SK-N-SH (cell line): ENCODE data around the gene HOMER3. TPM values are rescaled to one million over a fixed set of nuclear protein-coding genes. Genes with fewer than 3 reads are reported as not detected.

Source experiments
- CTCF ChIA-PET: fragments of 300-600, 350-600 bp; formaldehyde crosslinking; extraction: SDS; loops from one replicate; lab custom pipeline; 2021; lab: Yijun Ruan, JAX
- POLR2A ChIA-PET: fragments of 350-600 bp; sonication (Branson Sonifier 250); formaldehyde crosslinking; extraction: SDS; loops from one replicate; lab custom pipeline; 2020; ENCODE audit warnings: antibody characterized with exemption, inconsistent platforms; lab: Yijun Ruan, JAX
- DNase-seq: peaks from one replicate; pipeline ENCODE4 v3.0.0; 2012
- H2AFZ ChIP-seq: fragments of 200-600 bp; sonication (generic); 2 replicates; pipeline ENCODE4 v1.8.1; 2016; ENCODE audit warnings: antibody characterized with exemption, mild to moderate bottlenecking, low read depth
- H3F3A ChIP-seq: fragments of 200-600 bp; sonication (generic); replicated peaks from 2 replicates; pipeline ENCODE3; 2016; ENCODE audit warnings: antibody characterized with exemption, mild to moderate bottlenecking; ENCODE audit not compliant: insufficient read depth
- H3K27ac ChIP-seq, 2 experiments: fragments of 200-500 bp in 1 of 2; fragments of 200-600 bp in 1 of 2; sonication (Bioruptor generic) in 1 of 2; sonication (generic), shearing (Covaris generic) in 1 of 2; 2 replicates each; pipeline versions ENCODE4 v1.5.1 to v1.6.1; 2014 to 2016; ENCODE audit warnings: low read depth in 2 of 2, inconsistent platforms in 1 of 2, low read length in 1 of 2, mild to moderate bottlenecking in 1 of 2, mixed read lengths in 1 of 2
- H3K27me3 ChIP-seq: fragments of 200-600 bp; sonication (generic), shearing (Covaris generic); 2 replicates; pipeline ENCODE4 v1.6.1; 2016; ENCODE audit warnings: mixed run types; ENCODE audit not compliant: insufficient read depth
- H3K36me3 ChIP-seq, 2 experiments: fragments of 200-500 bp in 1 of 2; fragments of 200-600 bp in 1 of 2; sonication (Bioruptor generic) in 1 of 2; sonication (generic) in 1 of 2; replicated peaks in 1 of 2; 2 replicates each; pipeline versions ENCODE3 to v1.5.1; 2014 to 2016; ENCODE audit warnings: low read length in 1 of 2, mild to moderate bottlenecking in 1 of 2; ENCODE audit not compliant: insufficient read depth in 2 of 2, control insufficient read depth in 1 of 2
- H3K4me1 ChIP-seq, 2 experiments: fragments of 200-500 bp in 1 of 2; fragments of 200-600 bp in 1 of 2; sonication (Bioruptor generic) in 1 of 2; sonication (generic), shearing (Covaris generic) in 1 of 2; 2 replicates each; pipeline versions ENCODE4 v1.5.1 to v1.6.1; 2014 to 2016; ENCODE audit warnings: low read depth in 1 of 2, low read length in 1 of 2, mixed run types in 1 of 2; ENCODE audit not compliant: insufficient read depth in 2 of 2, control insufficient read depth in 1 of 2
- H3K4me2 ChIP-seq: fragments of 200-600 bp; sonication (generic), shearing (Covaris generic); 2 replicates; pipeline ENCODE4 v1.6.1; 2017; ENCODE audit warnings: mixed run types
- H3K4me3 ChIP-seq, 2 experiments: fragments of 200-500 bp in 1 of 2; fragments of 200-600 bp in 1 of 2; sonication (Bioruptor generic) in 1 of 2; sonication (generic), shearing (Covaris generic) in 1 of 2; 2 replicates each; pipeline versions ENCODE4 v1.5.1 to v1.8.1; 2014 to 2016; ENCODE audit warnings: low read depth in 2 of 2, inconsistent platforms in 1 of 2, low read length in 1 of 2, mild to moderate bottlenecking in 1 of 2, mixed read lengths in 1 of 2, moderate library complexity in 1 of 2
- H3K79me2 ChIP-seq: fragments of 200-600 bp; sonication (generic); 2 replicates; pipeline ENCODE4 v1.8.1; 2017; ENCODE audit warnings: mild to moderate bottlenecking; ENCODE audit not compliant: insufficient read depth
- H3K9ac ChIP-seq: fragments of 200-600 bp; sonication (generic); 2 replicates; pipeline ENCODE4 v1.6.1; 2017; ENCODE audit warnings: mixed run types
- H3K9me2 ChIP-seq: fragments of 200-600 bp; sonication (generic); 2 replicates; pipeline ENCODE4 v1.6.1; 2017; ENCODE audit warnings: mixed run types
- H3K9me3 ChIP-seq: fragments of 200-600 bp; sonication (generic); 2 replicates; pipeline ENCODE4 v1.6.1; 2017; ENCODE audit warnings: mixed run types, mild to moderate bottlenecking, moderate library complexity
- H4K20me1 ChIP-seq: fragments of 200-600 bp; sonication (generic); 2 replicates; pipeline ENCODE4 v1.6.1; 2017; ENCODE audit warnings: mild to moderate bottlenecking, mixed run types; ENCODE audit not compliant: insufficient read depth
- CHD2 ChIP-seq: fragments of 150-350 bp; IDR thresholded peaks from 2 replicates; pipeline ENCODE4 v1.6.1; 2018; ENCODE audit warnings: low read length; ENCODE audit not compliant: partially characterized antibody
- EP300 ChIP-seq, 2 experiments: IDR thresholded peaks; 2 replicates each; pipeline versions ENCODE4 v1.4.0 to v1.6.1; 2012; ENCODE audit warnings: borderline replicate concordance in 1 of 2, low read depth in 1 of 2, low read length in 1 of 2
- FOSL2 ChIP-seq: IDR thresholded peaks from 2 replicates; pipeline ENCODE4 v1.4.0; 2012; ENCODE audit warnings: low read depth, mild to moderate bottlenecking, moderate library complexity, borderline replicate concordance
- FOXM1 ChIP-seq: IDR thresholded peaks from 2 replicates; pipeline ENCODE4 v1.4.0; 2012; ENCODE audit warnings: low read depth, mild to moderate bottlenecking
- JUND ChIP-seq: IDR thresholded peaks from 2 replicates; pipeline ENCODE4 v1.4.0; 2012
- MEF2A ChIP-seq: IDR thresholded peaks from 2 replicates; pipeline ENCODE4 v1.4.0; 2012; ENCODE audit warnings: low read depth, borderline replicate concordance
- NFIC ChIP-seq: IDR thresholded peaks from 2 replicates; pipeline ENCODE4 v1.4.0; 2012; ENCODE audit warnings: borderline replicate concordance
- NRF1 ChIP-seq: IDR thresholded peaks from 2 replicates; pipeline ENCODE4 v1.6.1; 2012; ENCODE audit warnings: low read depth, mild to moderate bottlenecking, low read length
- RCOR1 ChIP-seq: fragments of 150-350 bp; IDR thresholded peaks from 2 replicates; pipeline ENCODE4 v1.6.1; 2017; ENCODE audit warnings: antibody characterized with exemption, low read length
- RFX5 ChIP-seq: IDR thresholded peaks from 2 replicates; pipeline ENCODE4 v1.6.1; 2012; ENCODE audit warnings: mild to moderate bottlenecking, improper control_type of control experiment, low read length
- RXRA ChIP-seq: IDR thresholded peaks from 2 replicates; pipeline ENCODE4 v1.4.0; 2012; ENCODE audit warnings: low read depth, mild to moderate bottlenecking, borderline replicate concordance
- SIN3A ChIP-seq: IDR thresholded peaks from 2 replicates; pipeline ENCODE4 v1.6.1; 2012; ENCODE audit warnings: low read depth, mild to moderate bottlenecking, low read length, moderate library complexity, borderline replicate concordance
- TAF1 ChIP-seq: IDR thresholded peaks from 2 replicates; pipeline ENCODE4 v1.6.1; 2012; ENCODE audit warnings: low read depth, mild to moderate bottlenecking, low read length, moderate library complexity, borderline replicate concordance
- TCF12 ChIP-seq: IDR thresholded peaks from 2 replicates; pipeline ENCODE4 v1.4.0; 2012
- WGBS: methylation state at CpG from one replicate; pipeline ENCODE4 v1.1.6; 2017; ENCODE audit warnings: low lambda C conversion rate; 5-methylcytosine and 5-hydroxymethylcytosine counted together
- polyA plus RNA-seq, 3 experiments: library from polyadenylated mRNA; depleted of rRNA; stranded (reverse); fragments of >200 nt; gene quantifications; 2 replicates each; pipeline ENCODE4 v1.2.3, GENCODE V29; 2012
- TF ChIP-seq, protein P1 (sequence below): fragments of 150-350 bp; IDR thresholded peaks from 2 replicates; pipeline ENCODE4 v1.6.1; 2016; ENCODE audit warnings: mild to moderate bottlenecking, low read depth, low read length
- TF ChIP-seq, protein P2 (sequence below): IDR thresholded peaks from 2 replicates; pipeline ENCODE4 v1.4.0; 2012; ENCODE audit warnings: low read depth, borderline replicate concordance
- TF ChIP-seq, protein P3 (sequence below): fragments of 200-600 bp; sonication (generic); IDR thresholded peaks from 2 replicates; pipeline ENCODE4 v1.6.1; 2017; ENCODE audit warnings: antibody characterized with exemption, mild to moderate bottlenecking, moderate library complexity

The HOMER3 gene
- polyA plus RNA-seq, 1 of the 3 experiments (the other 2 are of a cell fraction) = 83.0 TPM

DNA sequence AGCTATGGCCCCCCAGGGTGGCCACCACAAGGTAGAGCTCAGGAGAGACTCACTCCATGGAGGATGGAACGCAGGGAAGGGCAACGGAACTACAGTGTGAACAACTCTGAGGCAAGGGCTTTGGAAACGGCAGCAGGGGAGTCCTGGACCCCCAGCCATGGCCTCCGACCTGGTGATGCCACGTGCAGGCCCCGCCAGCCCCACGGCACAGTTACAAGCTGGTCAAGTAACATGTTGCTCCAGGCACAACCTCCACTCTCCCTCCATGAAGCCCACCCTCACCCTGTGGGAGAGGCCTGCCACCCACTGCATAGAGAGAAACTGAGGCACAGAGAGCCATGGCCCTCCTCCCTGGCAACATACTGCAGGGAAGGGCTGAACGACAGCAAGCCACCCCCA, 36.0 kb downstream of the HOMER3 start:
- TF ChIP-seq, protein P1, sequence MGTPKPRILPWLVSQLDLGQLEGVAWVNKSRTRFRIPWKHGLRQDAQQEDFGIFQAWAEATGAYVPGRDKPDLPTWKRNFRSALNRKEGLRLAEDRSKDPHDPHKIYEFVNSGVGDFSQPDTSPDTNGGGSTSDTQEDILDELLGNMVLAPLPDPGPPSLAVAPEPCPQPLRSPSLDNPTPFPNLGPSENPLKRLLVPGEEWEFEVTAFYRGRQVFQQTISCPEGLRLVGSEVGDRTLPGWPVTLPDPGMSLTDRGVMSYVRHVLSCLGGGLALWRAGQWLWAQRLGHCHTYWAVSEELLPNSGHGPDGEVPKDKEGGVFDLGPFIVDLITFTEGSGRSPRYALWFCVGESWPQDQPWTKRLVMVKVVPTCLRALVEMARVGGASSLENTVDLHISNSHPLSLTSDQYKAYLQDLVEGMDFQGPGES = no peak
- TF ChIP-seq NFIC (no peak), NRF1 (no peak), TAF1 (no peak), EP300 (IDR thresholded peaks at IDR 0.05; ENCODE audit: borderline replicate concordance in 1 of 2, low read depth in 1 of 2, low read length in 1 of 2) (no peak), RXRA (no peak), FOSL2 (no peak), JUND (no peak), RCOR1 (no peak), MEF2A (no peak), CHD2 (no peak), FOXM1 (no peak), SIN3A (no peak), TCF12 (no peak), RFX5 (no peak)
- TF ChIP-seq, protein P2, sequence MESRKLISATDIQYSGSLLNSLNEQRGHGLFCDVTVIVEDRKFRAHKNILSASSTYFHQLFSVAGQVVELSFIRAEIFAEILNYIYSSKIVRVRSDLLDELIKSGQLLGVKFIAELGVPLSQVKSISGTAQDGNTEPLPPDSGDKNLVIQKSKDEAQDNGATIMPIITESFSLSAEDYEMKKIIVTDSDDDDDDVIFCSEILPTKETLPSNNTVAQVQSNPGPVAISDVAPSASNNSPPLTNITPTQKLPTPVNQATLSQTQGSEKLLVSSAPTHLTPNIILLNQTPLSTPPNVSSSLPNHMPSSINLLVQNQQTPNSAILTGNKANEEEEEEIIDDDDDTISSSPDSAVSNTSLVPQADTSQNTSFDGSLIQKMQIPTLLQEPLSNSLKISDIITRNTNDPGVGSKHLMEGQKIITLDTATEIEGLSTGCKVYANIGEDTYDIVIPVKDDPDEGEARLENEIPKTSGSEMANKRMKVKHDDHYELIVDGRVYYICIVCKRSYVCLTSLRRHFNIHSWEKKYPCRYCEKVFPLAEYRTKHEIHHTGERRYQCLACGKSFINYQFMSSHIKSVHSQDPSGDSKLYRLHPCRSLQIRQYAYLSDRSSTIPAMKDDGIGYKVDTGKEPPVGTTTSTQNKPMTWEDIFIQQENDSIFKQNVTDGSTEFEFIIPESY = no peak
- TF ChIP-seq, protein P3, sequence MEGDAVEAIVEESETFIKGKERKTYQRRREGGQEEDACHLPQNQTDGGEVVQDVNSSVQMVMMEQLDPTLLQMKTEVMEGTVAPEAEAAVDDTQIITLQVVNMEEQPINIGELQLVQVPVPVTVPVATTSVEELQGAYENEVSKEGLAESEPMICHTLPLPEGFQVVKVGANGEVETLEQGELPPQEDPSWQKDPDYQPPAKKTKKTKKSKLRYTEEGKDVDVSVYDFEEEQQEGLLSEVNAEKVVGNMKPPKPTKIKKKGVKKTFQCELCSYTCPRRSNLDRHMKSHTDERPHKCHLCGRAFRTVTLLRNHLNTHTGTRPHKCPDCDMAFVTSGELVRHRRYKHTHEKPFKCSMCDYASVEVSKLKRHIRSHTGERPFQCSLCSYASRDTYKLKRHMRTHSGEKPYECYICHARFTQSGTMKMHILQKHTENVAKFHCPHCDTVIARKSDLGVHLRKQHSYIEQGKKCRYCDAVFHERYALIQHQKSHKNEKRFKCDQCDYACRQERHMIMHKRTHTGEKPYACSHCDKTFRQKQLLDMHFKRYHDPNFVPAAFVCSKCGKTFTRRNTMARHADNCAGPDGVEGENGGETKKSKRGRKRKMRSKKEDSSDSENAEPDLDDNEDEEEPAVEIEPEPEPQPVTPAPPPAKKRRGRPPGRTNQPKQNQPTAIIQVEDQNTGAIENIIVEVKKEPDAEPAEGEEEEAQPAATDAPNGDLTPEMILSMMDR = no peak
- no peaks in the 10 kb centered on the region for H3K9me2 ChIP-seq
- no peaks in the 10 kb centered on the region for H3K79me2 ChIP-seq
- DNase-seq = no peak
- ChIA-PET CTCF (interaction anchor here (1.4 to 2.9 kb wide), 3 partner anchors 9 to 82 kb away, joined by 4 to 11 read pairs (median 6); partner anchors contain the start of gene CERS1), POLR2A (interaction anchor here (1.4 kb wide), 1 partner anchor 14 kb away, joined by 3 read pairs; the partner anchor contains the start of genes COPE and DDX49)
- WGBS = 96% methylated on average over 8 of the region's 8 CpGs
- no peaks in the 10 kb centered on the region for H3K9me3 ChIP-seq
- H3K9ac ChIP-seq = no peak overlapping the region
- no peak overlapping the region for H3K4me2 ChIP-seq
- H4K20me1 ChIP-seq = no peaks in the 10 kb centered on the region
- no peaks in the 10 kb centered on the region for H3K27me3 ChIP-seq
- H3K36me3 ChIP-seq = peaks cover 10 to 59% of the 10 kb centered on the region in 2 experiments
- no peak overlapping the region for H2AFZ ChIP-seq
- H3K27ac ChIP-seq = no peak overlapping the region
- H3F3A ChIP-seq = no peaks in the 10 kb centered on the region
- H3K4me1 ChIP-seq = no peaks in the 10 kb centered on the region
- H3K4me3 ChIP-seq = no peak overlapping the region
